ENCODE results near the gene EEF2K. TPM values are rescaled to one million over a fixed set of nuclear protein-coding genes. Genes with fewer than 3 reads are reported as not detected.
"Not testable (repeated sequence)": the region's sequence is repeated elsewhere in the genome, so short reads cannot be mapped to it uniquely, and the experiment has no call there.

Gene EEF2K
- total RNA-seq, 2 donors from 2014 or later, result 23.6 to 25.1 TPM

GRCh38 chr16:22297114-22297870, 91.2 kb downstream of the EEF2K start, which contains the start of gene POLR3E:
Gene POLR3E, plus strand, starts transcription at chr16:22297409. Its CDS starts 5,560 bp downstream, at chr16:22302969.
- TF ChIP-seq CTCF (IDR thresholded peaks at IDR 0.05), result peak; percentile 83 to 100 (median 98)
- TF ChIP-seq POLR2A (IDR thresholded peaks at IDR 0.05), result peak; percentile 83 to 86 (median 83)
- no peaks in the 10 kb centered on the region for H3K9me3 ChIP-seq
- no peaks in the 10 kb centered on the region for H3K27me3 ChIP-seq
- H3K36me3 ChIP-seq (replicated peaks in 1 of 2; ENCODE audit: insufficient read depth in 1 of 2, low read depth in 2 of 2), result no peaks in the 10 kb centered on the region
- H3K4me3 ChIP-seq, result peak within 1 kb of the TSS; percentile 57 to 99
- intact Hi-C loops (cut with DNase I), result no loop called here
- ATAC-seq, result peak; percentile 92
- 0% methylated on average over 18 to 73 of the region's 76 CpGs for WGBS, 2 donors
- DNase-seq, result peak; percentile 99 to 100 (median 100)
- peak within 1 kb of the TSS; percentile 93 to 97 (median 96) for H3K27ac ChIP-seq
- peaks cover 34% of the 10 kb centered on the region for H3K4me1 ChIP-seq

- no peaks in the 10 kb centered on the region for H3K27me3 ChIP-seq
- H3K36me3 ChIP-seq (replicated peaks in 1 of 2; ENCODE audit: insufficient read depth in 1 of 2, low read depth in 2 of 2), result peaks cover 0 to 1% of the 10 kb centered on the region in 2 donors
- DNase-seq (peak; percentile 77 to 86 (median 83)), ATAC-seq (peak; percentile 59)
- peak in 1 of 7 experiments; percentile 3 for TF ChIP-seq CTCF (IDR thresholded peaks at IDR 0.05)
- TF ChIP-seq POLR2A (IDR thresholded peaks at IDR 0.05), result peak in 2 of 3 donors; percentile 6 to 61
- 0% methylated on average over 21 to 39 of the region's 39 CpGs for WGBS, 2 donors
- no peaks in the 10 kb centered on the region for H3K9me3 ChIP-seq
- H3K27ac ChIP-seq, result peak overlapping the region; percentile 93 to 97 (median 96)
- H3K4me1 ChIP-seq, result peaks cover 34% of the 10 kb centered on the region
- intact Hi-C loops (cut with DNase I), result no loop called here
- H3K4me3 ChIP-seq, result peak overlapping the region; percentile 57 to 99
These were observed 92.0 kb downstream of the EEF2K start for GRCh38 chr16:22297871-22298733.

GRCh38 chr16:22299036-22299435, 93.0 kb downstream of the EEF2K start:
- DNase-seq, result no peak
- no peak for TF ChIP-seq CTCF (IDR thresholded peaks at IDR 0.05)
- TF ChIP-seq POLR2A (IDR thresholded peaks at IDR 0.05), result no peak
- Histone ChIP-seq H3K36me3 (replicated peaks in 1 of 2; ENCODE audit: insufficient read depth in 1 of 2, low read depth in 2 of 2) (peaks cover 0 to 4% of the 10 kb centered on the region in 2 donors), H3K4me3 (no peak overlapping the region), H3K4me1 (peaks cover 34% of the 10 kb centered on the region), H3K9me3 (no peaks in the 10 kb centered on the region), H3K27me3 (no peaks in the 10 kb centered on the region), H3K27ac (peak overlapping the region in 3 of 4 donors; percentile 93 to 97 (median 96))
- ATAC-seq, result no peak
- intact Hi-C loops (cut with DNase I), result no loop called here
- WGBS, 2 donors, result 94 to 100% methylated on average over 1 of the region's 1 CpG

- DNase-seq (peak; percentile 69 to 80 (median 78)), ATAC-seq (no peak)
- 31 to 38% methylated on average over 8 of the region's 8 CpGs for WGBS, 2 donors
- Histone ChIP-seq H3K27ac (no peak overlapping the region), H3K9me3 (no peaks in the 10 kb centered on the region), H3K4me3 (no peak overlapping the region), H3K4me1 (peaks cover 34% of the 10 kb centered on the region), H3K27me3 (no peaks in the 10 kb centered on the region), H3K36me3 (replicated peaks in 1 of 2; ENCODE audit: insufficient read depth in 1 of 2, low read depth in 2 of 2) (peaks cover 0 to 9% of the 10 kb centered on the region in 2 donors)
- TF ChIP-seq POLR2A (IDR thresholded peaks at IDR 0.05), result no peak
- peak; percentile 26 to 60 (median 53) for TF ChIP-seq CTCF (IDR thresholded peaks at IDR 0.05)
- intact Hi-C loops (cut with DNase I), result loop anchor here (10.0 kb wide), 2 partner anchors 96 to 296 kb away; partner anchors contain the start of genes EEF2K, MOSMO and PDZD9
These were observed 94.5 kb downstream of the EEF2K start for GRCh38 chr16:22300427-22301071.

- not testable (repeated sequence) for H3K9me3 ChIP-seq, H3K27me3 ChIP-seq, DNase-seq, H3K4me3 ChIP-seq, ATAC-seq, H3K27ac ChIP-seq
- intact Hi-C loops (cut with DNase I), result loop anchor here (10.0 kb wide), 2 partner anchors 97 to 297 kb away; partner anchors contain the start of genes EEF2K, MOSMO and PDZD9
- Histone ChIP-seq H3K4me1 (peaks cover 29% of the 10 kb centered on the region), H3K36me3 (replicated peaks in 1 of 2; ENCODE audit: insufficient read depth in 1 of 2, low read depth in 2 of 2) (peaks cover 0 to 11% of the 10 kb centered on the region in 2 donors)
- WGBS, 2 donors, result 84 to 90% methylated on average over 7 of the region's 7 CpGs
These were observed 95.3 kb downstream of the EEF2K start for GRCh38 chr16:22301423-22301822.

All from body of pancreas (tissue), 4 donors.